Neural cell (in vitro differentiated cells): Measurements from ENCODE around the gene ZNF467. TPM values are rescaled to one million over a fixed set of nuclear protein-coding genes. Genes with fewer than 3 reads are reported as not detected.

Source experiments
- H2AFZ ChIP-seq: fragments of 200-600, 300-800 bp; sonication (generic), shearing (Covaris generic); 2 replicates; pipeline ENCODE4 v1.6.0; 2014; ENCODE audit warnings: low read depth, mild to moderate bottlenecking, antibody characterized with exemption, low read length, moderate library complexity
- H3F3A ChIP-seq: fragments of 200-600 bp; shearing (Covaris generic); 2 replicates; pipeline ENCODE4 v1.6.1; 2016; ENCODE audit warnings: mild to moderate bottlenecking, moderate library complexity, mixed read lengths, antibody characterized with exemption, low read length; ENCODE audit not compliant: insufficient read depth, poor library complexity, severe bottlenecking
- H3K27ac ChIP-seq: fragments of 200-600, 300-800 bp; sonication (generic), shearing (Covaris generic); 2 replicates; pipeline ENCODE4 v1.5.1; 2014; ENCODE audit warnings: mild to moderate bottlenecking, low read length, moderate library complexity
- H3K27me3 ChIP-seq: fragments of 300-800, 200-600 bp; sonication (generic), shearing (Covaris generic); 2 replicates; pipeline ENCODE4 v1.6.0; 2014; ENCODE audit warnings: mild to moderate bottlenecking, low read depth, low read length, moderate library complexity; ENCODE audit not compliant: insufficient read depth
- H3K36me3 ChIP-seq: fragments of 300-800, 200-600 bp; sonication (generic), shearing (Covaris generic); 2 replicates; pipeline ENCODE4 v1.5.1; 2014; ENCODE audit warnings: mild to moderate bottlenecking, antibody characterized with exemption, low read length, moderate library complexity; ENCODE audit not compliant: insufficient read depth
- H3K4me2 ChIP-seq: fragments of 300-800, 200-600 bp; sonication (generic), shearing (Covaris generic); 2 replicates; pipeline ENCODE4 v1.6.0; 2014; ENCODE audit warnings: mild to moderate bottlenecking, low read length
- H3K4me3 ChIP-seq: fragments of 300-800, 200-600 bp; sonication (generic), shearing (Covaris generic); 2 replicates; pipeline ENCODE4 v1.5.1; 2014; ENCODE audit warnings: mild to moderate bottlenecking, low read length, moderate library complexity
- H3K79me2 ChIP-seq: fragments of 200-600 bp; shearing (Covaris generic); replicated peaks from 2 replicates; pipeline ENCODE4 v1.6.0; 2014; ENCODE audit warnings: mild to moderate bottlenecking, low read length, moderate library complexity; ENCODE audit not compliant: insufficient read depth
- H3K9ac ChIP-seq: fragments of 300-800, 200-600 bp; sonication (generic), shearing (Covaris generic); 2 replicates; pipeline ENCODE4 v1.6.1; 2016; ENCODE audit warnings: mild to moderate bottlenecking, low read length, mixed read lengths
- H3K9me2 ChIP-seq: fragments of 200-600 bp; shearing (Covaris generic); 2 replicates; pipeline ENCODE4 v1.6.1; 2016; ENCODE audit warnings: mild to moderate bottlenecking, low read length, mixed read lengths; ENCODE audit not compliant: insufficient read depth
- H3K9me3 ChIP-seq: fragments of 200-600, 300-800 bp; sonication (generic), shearing (Covaris generic); 2 replicates; pipeline ENCODE4 v1.6.1; 2016; ENCODE audit warnings: mild to moderate bottlenecking, mixed run types, low read length, moderate library complexity, mixed read lengths
- H4K20me1 ChIP-seq: fragments of 200-600 bp; shearing (Covaris generic); 2 replicates; pipeline ENCODE4 v1.6.1; 2016; ENCODE audit warnings: mild to moderate bottlenecking, mixed run types; ENCODE audit not compliant: insufficient read depth
- CTCF ChIP-seq: fragments of 450-650 bp; IDR thresholded peaks from 2 replicates; pipeline ENCODE4 v1.5.1; 2014; ENCODE audit warnings: antibody characterized with exemption, mild to moderate bottlenecking, moderate library complexity; ENCODE audit not compliant: poor library complexity, severe bottlenecking
- EP300 ChIP-seq: fragments of 450-650 bp; conservative IDR thresholded peaks from 2 replicates; pipeline ENCODE4 v1.6.1; 2014; ENCODE audit warnings: antibody characterized with exemption, mild to moderate bottlenecking, moderate library complexity; ENCODE audit not compliant: poor library complexity, severe bottlenecking
- EZH2 ChIP-seq: fragments of 200-600, 300-800 bp; shearing (Covaris generic), sonication (generic); IDR thresholded peaks from 2 replicates; pipeline ENCODE4 v1.6.1; 2014; ENCODE audit warnings: antibody characterized with exemption, low read length, borderline replicate concordance, mild to moderate bottlenecking; ENCODE audit not compliant: insufficient read depth, poor library complexity, severe bottlenecking
- MXI1 ChIP-seq: fragments of 450-650 bp; conservative IDR thresholded peaks from 2 replicates; pipeline ENCODE4 v1.6.1; 2014; ENCODE audit warnings: antibody characterized with exemption, mild to moderate bottlenecking; ENCODE audit not compliant: poor library complexity, severe bottlenecking
- POLR2AphosphoS5 ChIP-seq: IDR thresholded peaks from 2 replicates; pipeline ENCODE4 v1.6.1; 2012
- RAD21 ChIP-seq: fragments of 450-650 bp; conservative IDR thresholded peaks from 2 replicates; pipeline ENCODE4 v1.6.1; 2014; ENCODE audit warnings: antibody characterized with exemption, mild to moderate bottlenecking, moderate library complexity
- REST ChIP-seq: IDR thresholded peaks from 2 replicates; pipeline ENCODE4 v1.6.1; 2012; ENCODE audit warnings: borderline replicate concordance
- SMC3 ChIP-seq: fragments of 450-650 bp; conservative IDR thresholded peaks from 2 replicates; pipeline ENCODE4 v1.6.1; 2014; ENCODE audit warnings: antibody characterized with exemption, mild to moderate bottlenecking, moderate library complexity; ENCODE audit not compliant: poor library complexity
- polyA plus RNA-seq: library from polyadenylated mRNA; depleted of rRNA; stranded (reverse); fragments of >200 nt; gene quantifications from 2 replicates; pipeline ENCODE4 v1.2.3, GENCODE V29; 2014

Gene ZNF467
- polyA plus RNA-seq, 1 donor from 2014 or later: 11.9 TPM

GRCh38 chr7:149724661-149725425 lies 48.5 kb downstream of the ZNF467 start:
- Histone ChIP-seq H3K27ac (no peak overlapping the region), H3K9ac (no peak overlapping the region), H3K27me3 (no peaks in the 10 kb centered on the region), H3K4me2 (no peak overlapping the region), H4K20me1 (no peaks in the 10 kb centered on the region), H3K9me3 (no peaks in the 10 kb centered on the region), H3F3A (no peaks in the 10 kb centered on the region), H3K36me3 (no peaks in the 10 kb centered on the region), H3K4me3 (no peak overlapping the region), H3K9me2 (no peaks in the 10 kb centered on the region), H3K79me2 (no peaks in the 10 kb centered on the region), H2AFZ (no peak overlapping the region)
- TF ChIP-seq RAD21 (no peak), CTCF (no peak)

GRCh38 chr7:149723795-149724495 lies 49.4 kb downstream of the ZNF467 start:
- Histone ChIP-seq H3K79me2 (no peaks in the 10 kb centered on the region), H4K20me1 (no peaks in the 10 kb centered on the region), H2AFZ (no peak overlapping the region), H3K9me2 (no peaks in the 10 kb centered on the region), H3F3A (no peaks in the 10 kb centered on the region), H3K9me3 (no peaks in the 10 kb centered on the region), H3K27me3 (no peaks in the 10 kb centered on the region), H3K27ac (no peak overlapping the region), H3K4me2 (no peak overlapping the region), H3K4me3 (no peak overlapping the region), H3K9ac (no peak overlapping the region), H3K36me3 (no peaks in the 10 kb centered on the region)
- no peak for TF ChIP-seq EZH2
- TF ChIP-seq EP300: no peak
- no peak for TF ChIP-seq RAD21
- TF ChIP-seq SMC3: no peak
- no peak for TF ChIP-seq CTCF
- TF ChIP-seq POLR2AphosphoS5: no peak
- TF ChIP-seq REST: no peak
- TF ChIP-seq MXI1: no peak
